K562 (cell line): ENCODE data around the gene SMARCC1. TPM values are rescaled to one million over a fixed set of nuclear protein-coding genes. Genes with fewer than 3 reads are reported as not detected.

Experiments used
- CHD1 ChIP-seq: fragments of 200-600 bp; sonication (generic); IDR thresholded peaks from one replicate; pipeline ENCODE4 v1.6.1; 2012; ENCODE audit warnings: mild to moderate bottlenecking, moderate library complexity, low read length, inconsistent platforms
- HDAC1 ChIP-seq, 2 experiments: fragments of 450-650 bp; IDR thresholded peaks; 2 replicates each; pipeline ENCODE4 v1.6.1; 2016 to 2017; ENCODE audit warnings: inconsistent platforms in 1 of 2, mild to moderate bottlenecking in 1 of 2, moderate library complexity in 1 of 2
- HINFP ChIP-seq: fragments of 450-650 bp; conservative IDR thresholded peaks from 2 replicates; pipeline ENCODE4 v1.6.1; 2016; ENCODE audit warnings: missing genetic modification characterization, low read depth, mild to moderate bottlenecking, control low read depth, missing compliant biosample characterization
- MCM7 ChIP-seq, 2 experiments: fragments of 450-650 bp; IDR thresholded peaks; 2 replicates each; pipeline ENCODE4 v1.6.1; 2016 to 2018
- RBM15 ChIP-seq: fragments of 200-400 bp; formaldehyde crosslinking; IDR thresholded peaks from 2 replicates; pipeline ENCODE4 v1.6.1; 2018; ENCODE audit warnings: mild to moderate bottlenecking, low read length, moderate library complexity; ENCODE audit not compliant: insufficient read depth
- TCF15 ChIP-seq: fragments of 250-450 bp; sonication (Bioruptor Pico); IDR thresholded peaks from 2 replicates; pipeline ENCODE4 v1.8.0; 2022; ENCODE audit warnings: moderate library complexity, mild to moderate bottlenecking, inconsistent platforms
- ZNF347 ChIP-seq: fragments of 450-650 bp; formaldehyde crosslinking; IDR thresholded peaks from 2 replicates; pipeline ENCODE4 v1.4.0; 2020; ENCODE audit warnings: low read depth, mild to moderate bottlenecking, moderate library complexity
- polyA plus RNA-seq, 8 experiments: library from polyadenylated mRNA; depleted of rRNA in 4 of 8; stranded (reverse) in 5 of 8; unstranded in 3 of 8; fragments of >200 nt; fragmentation: Nextera tagmentation in 2 of 8; fragmentation: Illumina TruSeq in 1 of 8; extraction: Ambion mirVana in 2 of 8; extraction: Trizol in 1 of 8; gene quantifications; 2 replicates each; pipeline versions ENCODE4 v1.2.1 to v1.2.3, GENCODE V29; 2011 to 2014; ENCODE audit warnings: inconsistent platforms in 1 of 8, missing spikeins in 1 of 8
- total RNA-seq, 7 experiments: library from RNA; depleted of rRNA in 6 of 7; stranded (reverse); fragments of >200 nt in 6 of 7; fragmentation: Illumina TruSeq in 2 of 7; extraction: Trizol in 2 of 7; gene quantifications; 2 replicates each; pipeline versions ENCODE4 v1.2.1 to v1.2.3, GENCODE V29; 2011 to 2021; ENCODE audit warnings: low replicate concordance in 1 of 7
- TF ChIP-seq, protein P1 (sequence below): sonication (generic); formaldehyde crosslinking; IDR thresholded peaks from 2 replicates; pipeline ENCODE4 v1.8.0; 2023; ENCODE audit warnings: mild to moderate bottlenecking, missing genetic modification reagents

SMARCC1 gene
- total and polyA plus RNA-seq, 9 of the 15 experiments (the other 6 are each of a cell fraction or from before 2014, with no cell fraction given) = 20.7 to 199 (median 66.0) TPM

GRCh38 chr3:47802734-47803479 is 21.2 kb upstream of the SMARCC1 start, which contains the start of gene DHX30 (continued):
- TF ChIP-seq, protein P1, sequence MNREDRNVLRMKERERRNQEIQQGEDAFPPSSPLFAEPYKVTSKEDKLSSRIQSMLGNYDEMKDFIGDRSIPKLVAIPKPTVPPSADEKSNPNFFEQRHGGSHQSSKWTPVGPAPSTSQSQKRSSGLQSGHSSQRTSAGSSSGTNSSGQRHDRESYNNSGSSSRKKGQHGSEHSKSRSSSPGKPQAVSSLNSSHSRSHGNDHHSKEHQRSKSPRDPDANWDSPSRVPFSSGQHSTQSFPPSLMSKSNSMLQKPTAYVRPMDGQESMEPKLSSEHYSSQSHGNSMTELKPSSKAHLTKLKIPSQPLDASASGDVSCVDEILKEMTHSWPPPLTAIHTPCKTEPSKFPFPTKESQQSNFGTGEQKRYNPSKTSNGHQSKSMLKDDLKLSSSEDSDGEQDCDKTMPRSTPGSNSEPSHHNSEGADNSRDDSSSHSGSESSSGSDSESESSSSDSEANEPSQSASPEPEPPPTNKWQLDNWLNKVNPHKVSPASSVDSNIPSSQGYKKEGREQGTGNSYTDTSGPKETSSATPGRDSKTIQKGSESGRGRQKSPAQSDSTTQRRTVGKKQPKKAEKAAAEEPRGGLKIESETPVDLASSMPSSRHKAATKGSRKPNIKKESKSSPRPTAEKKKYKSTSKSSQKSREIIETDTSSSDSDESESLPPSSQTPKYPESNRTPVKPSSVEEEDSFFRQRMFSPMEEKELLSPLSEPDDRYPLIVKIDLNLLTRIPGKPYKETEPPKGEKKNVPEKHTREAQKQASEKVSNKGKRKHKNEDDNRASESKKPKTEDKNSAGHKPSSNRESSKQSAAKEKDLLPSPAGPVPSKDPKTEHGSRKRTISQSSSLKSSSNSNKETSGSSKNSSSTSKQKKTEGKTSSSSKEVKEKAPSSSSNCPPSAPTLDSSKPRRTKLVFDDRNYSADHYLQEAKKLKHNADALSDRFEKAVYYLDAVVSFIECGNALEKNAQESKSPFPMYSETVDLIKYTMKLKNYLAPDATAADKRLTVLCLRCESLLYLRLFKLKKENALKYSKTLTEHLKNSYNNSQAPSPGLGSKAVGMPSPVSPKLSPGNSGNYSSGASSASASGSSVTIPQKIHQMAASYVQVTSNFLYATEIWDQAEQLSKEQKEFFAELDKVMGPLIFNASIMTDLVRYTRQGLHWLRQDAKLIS = peak; percentile 85; the same call in 1 of the 2 replicates
- TF ChIP-seq ZNF347 (CRISPR knock-in tag) = no peak
- TF ChIP-seq TCF15 (CRISPR knock-in tag) = no peak
- no peak for TF ChIP-seq HINFP (tag)
- peak in 1 of 2 experiments; percentile 9; a peak in 1 of 4 replicates for TF ChIP-seq HDAC1 (IDR thresholded peaks at IDR 0.05)
- TF ChIP-seq CHD1 = no peak
- no peak for TF ChIP-seq MCM7 (IDR thresholded peaks at IDR 0.05)
- no peak for TF ChIP-seq RBM15
- TF ChIP-seq, all 486 proteins: peak for 126
